WTC11 (cell line): ENCODE measurements around the gene ZNF256. TPM values are rescaled to one million over a fixed set of nuclear protein-coding genes. Genes with fewer than 3 reads are reported as not detected.

ENCODE experiments used
- ATAC-seq: fragments of 200-7000 bp; cut with Tn5 transposase; 2 replicates; pipeline ENCODE4 v1.10.0; 2021; ENCODE audit warnings: mild to moderate bottlenecking, moderate library complexity
- CTCF ChIA-PET: fragments of 300-600 bp; sonication (Branson Sonifier 250); formaldehyde crosslinking; loops from one replicate; lab custom pipeline; 2021; ENCODE audit warnings: antibody characterized with exemption; lab: Charles Lee
- POLR2A ChIA-PET: fragments of 350-600 bp; sonication (Branson Sonifier 250); formaldehyde crosslinking; loops from one replicate; lab custom pipeline; 2021; ENCODE audit warnings: antibody characterized with exemption; lab: Charles Lee
- DNase-seq: peaks from one replicate; pipeline ENCODE4 v3.0.0; 2021; ENCODE audit warnings: low spot score
- H3K27ac Mint-ChIP-seq: 2 replicates; pipeline ENCODE4 v1.8.0; 2021; ENCODE audit warnings: mixed read lengths
- H3K27me3 Mint-ChIP-seq: 2 replicates; pipeline ENCODE4 v1.8.0; 2021; ENCODE audit warnings: low read depth, mild to moderate bottlenecking, moderate library complexity, mixed read lengths
- H3K36me3 Mint-ChIP-seq: 2 replicates; pipeline ENCODE4 v1.8.0; 2021; ENCODE audit warnings: mixed read lengths
- H3K4me1 Mint-ChIP-seq: 2 replicates; pipeline ENCODE4 v1.8.0; 2022; ENCODE audit warnings: mixed read lengths
- H3K4me3 Mint-ChIP-seq: 2 replicates; pipeline ENCODE4 v1.8.0; 2021; ENCODE audit warnings: mild to moderate bottlenecking, moderate library complexity, mixed read lengths
- H3K9me3 Mint-ChIP-seq: 2 replicates; pipeline ENCODE4 v1.8.0; 2021; ENCODE audit warnings: mixed read lengths
- AR ChIP-seq: fragments of 250-450 bp; sonication (Bioruptor Pico); IDR thresholded peaks from 2 replicates; pipeline ENCODE4 v1.9.0; 2021; ENCODE audit warnings: mild to moderate bottlenecking
- ATF2 ChIP-seq: sonication (generic); formaldehyde crosslinking; IDR thresholded peaks from 2 replicates; pipeline ENCODE4 v1.8.1; 2022; ENCODE audit warnings: low read depth, missing genetic modification reagents, borderline replicate concordance
- ATF6 ChIP-seq: sonication (generic); formaldehyde crosslinking; IDR thresholded peaks from 2 replicates; pipeline ENCODE4 v1.8.1; 2023; ENCODE audit warnings: mild to moderate bottlenecking, missing genetic modification reagents
- CBFB ChIP-seq: sonication (generic); formaldehyde crosslinking; IDR thresholded peaks from 2 replicates; pipeline ENCODE4 v1.8.1; 2022; ENCODE audit warnings: mild to moderate bottlenecking, low read depth, missing genetic modification reagents
- CREB1 ChIP-seq: sonication (generic); formaldehyde crosslinking; IDR thresholded peaks from 2 replicates; pipeline ENCODE4 v1.8.0; 2023; ENCODE audit warnings: mild to moderate bottlenecking, missing genetic modification reagents
- ELF4 ChIP-seq: sonication (generic); formaldehyde crosslinking; IDR thresholded peaks from 2 replicates; pipeline ENCODE4 v1.8.1; 2022; ENCODE audit warnings: low read depth, mild to moderate bottlenecking, moderate library complexity, missing genetic modification reagents
- EMX1 ChIP-seq: fragments of 250-450 bp; sonication (Bioruptor Pico); IDR thresholded peaks from 2 replicates; pipeline ENCODE4 v1.8.0; 2021; ENCODE audit warnings: mild to moderate bottlenecking
- ETV6 ChIP-seq: sonication (generic); formaldehyde crosslinking; IDR thresholded peaks from 2 replicates; pipeline ENCODE4 v1.8.1; 2022; ENCODE audit warnings: mild to moderate bottlenecking, missing genetic modification reagents
- FOXP1 ChIP-seq: sonication (generic); formaldehyde crosslinking; IDR thresholded peaks from 2 replicates; pipeline ENCODE4 v1.8.0; 2022; ENCODE audit warnings: missing genetic modification reagents, mild to moderate bottlenecking, moderate library complexity, borderline replicate concordance
- GABPB1 ChIP-seq: sonication (generic); formaldehyde crosslinking; IDR thresholded peaks from 2 replicates; pipeline ENCODE4 v1.8.1; 2023; ENCODE audit warnings: mild to moderate bottlenecking, missing genetic modification reagents
- GRHL2 ChIP-seq: fragments of 250-450 bp; sonication (Bioruptor Pico); IDR thresholded peaks from 2 replicates; pipeline ENCODE4 v1.8.0; 2022; ENCODE audit warnings: mild to moderate bottlenecking, moderate library complexity; ENCODE audit not compliant: insufficient replicate concordance, severe bottlenecking
- GTF2I ChIP-seq: fragments of 250-450 bp; sonication (Bioruptor Pico); conservative IDR thresholded peaks from 2 replicates; pipeline ENCODE4 v1.4.0; 2021; ENCODE audit warnings: mild to moderate bottlenecking
- HMGA2 ChIP-seq: fragments of 250-450 bp; sonication (Bioruptor Pico); IDR thresholded peaks from 2 replicates; pipeline ENCODE4 v1.4.0; 2021; ENCODE audit warnings: mild to moderate bottlenecking, moderate library complexity
- HMGXB4 ChIP-seq: sonication (generic); formaldehyde crosslinking; IDR thresholded peaks from 2 replicates; pipeline ENCODE4 v1.8.1; 2023; ENCODE audit warnings: mild to moderate bottlenecking, moderate library complexity, missing genetic modification reagents
- JAZF1 ChIP-seq: fragments of 250-450 bp; sonication (Bioruptor Pico); IDR thresholded peaks from 2 replicates; pipeline ENCODE4 v1.9.0; 2021; ENCODE audit warnings: moderate library complexity, mild to moderate bottlenecking, inconsistent platforms
- JUN ChIP-seq: sonication (generic); formaldehyde crosslinking; IDR thresholded peaks from 2 replicates; pipeline ENCODE4 v1.8.0; 2023; ENCODE audit warnings: mild to moderate bottlenecking, missing genetic modification reagents
- MAX ChIP-seq: sonication (generic); formaldehyde crosslinking; IDR thresholded peaks from 2 replicates; pipeline ENCODE4 v1.8.0; 2022; ENCODE audit warnings: mild to moderate bottlenecking, missing genetic modification reagents
- MLX ChIP-seq: sonication (generic); formaldehyde crosslinking; IDR thresholded peaks from 2 replicates; pipeline ENCODE4 v1.8.1; 2023; ENCODE audit warnings: mild to moderate bottlenecking, missing genetic modification reagents, moderate library complexity
- MXD4 ChIP-seq: fragments of 250-450 bp; sonication (Bioruptor Pico); IDR thresholded peaks from 2 replicates; pipeline ENCODE4 v1.8.0; 2021; ENCODE audit warnings: mild to moderate bottlenecking, moderate library complexity, borderline replicate concordance
- NR1H2 ChIP-seq: sonication (generic); formaldehyde crosslinking; IDR thresholded peaks from 2 replicates; pipeline ENCODE4 v1.9.0; 2021; ENCODE audit warnings: mild to moderate bottlenecking, moderate library complexity, missing genetic modification reagents
- SOX15 ChIP-seq: fragments of 250-450 bp; sonication (Bioruptor Pico); IDR thresholded peaks from 2 replicates; pipeline ENCODE4 v1.9.0; 2021; ENCODE audit warnings: mild to moderate bottlenecking
- ZBTB43 ChIP-seq: sonication (generic); formaldehyde crosslinking; IDR thresholded peaks from 2 replicates; pipeline ENCODE4 v1.8.1; 2023; ENCODE audit warnings: mild to moderate bottlenecking, missing genetic modification reagents
- ZNF138 ChIP-seq: sonication (generic); formaldehyde crosslinking; conservative IDR thresholded peaks from 2 replicates; pipeline ENCODE4 v1.8.1; 2022; ENCODE audit warnings: mild to moderate bottlenecking, moderate library complexity, missing genetic modification reagents
- ZNF416 ChIP-seq: fragments of 250-450 bp; sonication (Bioruptor Pico); IDR thresholded peaks from 2 replicates; pipeline ENCODE4 v1.9.0; 2021; ENCODE audit warnings: mild to moderate bottlenecking, inconsistent platforms
- ZNF671 ChIP-seq: fragments of 250-450 bp; sonication (Bioruptor Pico); IDR thresholded peaks from 2 replicates; pipeline ENCODE4 v1.8.0; 2021; ENCODE audit warnings: mild to moderate bottlenecking
- total RNA-seq: library from RNA; stranded (reverse); gene quantifications from 3 replicates; pipeline ENCODE4 v1.2.3, GENCODE V29; 2021

ZNF256 gene
- total RNA-seq, 1 experiment from 2014 or later, result 17.9 TPM

GRCh38 chr19:57934820-57935665 lies 12.5 kb downstream of the ZNF256 start, which contains the start of gene ZNF418:
Gene ZNF418, minus strand, starts transcription at chr19:57935402. Its CDS starts 1,580 bp downstream, at chr19:57933822.
- peaks cover 52% of the 10 kb centered on the region for H3K36me3 Mint-ChIP-seq
- ChIA-PET CTCF (interaction anchor here (0.6 to 1.2 kb wide), 9 partner anchors 13 to 223 kb away, joined by 3 to 4 read pairs (median 3); partner anchors contain the start of gene ZNF417), POLR2A (interaction anchor here (0.5 to 1.8 kb wide), 11 partner anchors 18 to 321 kb away, joined by 3 to 13 read pairs (median 3); partner anchors contain the start of genes ZNF134, ZNF135, ZNF417 and ZNF586)
- H3K27me3 Mint-ChIP-seq, result no peaks in the 10 kb centered on the region
- peak within 1 kb of the TSS; percentile 98 for H3K27ac Mint-ChIP-seq
- H3K4me3 Mint-ChIP-seq, result peak within 1 kb of the TSS; percentile 100
- peak; percentile 71 for DNase-seq
- peaks cover 14% of the 10 kb centered on the region for H3K4me1 Mint-ChIP-seq
- peaks cover 2% of the 10 kb centered on the region for H3K9me3 Mint-ChIP-seq
- peak; percentile 99 for ATAC-seq
- TF ChIP-seq ZNF671 (no peak), ELF4 (no peak), ATF2 (CRISPR knock-in tag) (no peak), ATF6 (CRISPR knock-in tag) (no peak), MAX (CRISPR knock-in tag) (0 out of 2 replicates have a peak, but pooled peaks have one; percentile 26), EMX1 (CRISPR knock-in tag) (no peak), HMGXB4 (peak; percentile 71), MXD4 (CRISPR knock-in tag) (no peak), GABPB1 (CRISPR knock-in tag) (no peak), ZBTB43 (0 out of 2 replicates have a peak, but pooled peaks have one; percentile 62), HMGA2 (no peak), MLX (no peak), NR1H2 (CRISPR knock-in tag) (no peak), FOXP1 (CRISPR knock-in tag) (peak; percentile 83; the same call in 1 of the 2 replicates), JAZF1 (no peak), GTF2I (no peak), ZNF138 (CRISPR knock-in tag) (no peak), CREB1 (no peak), CBFB (CRISPR knock-in tag) (no peak), ZNF416 (CRISPR knock-in tag) (peak; percentile 78; the same call in 1 of the 2 replicates), AR (CRISPR knock-in tag) (no peak), SOX15 (CRISPR knock-in tag) (no peak), ETV6 (CRISPR knock-in tag) (no peak), JUN (CRISPR knock-in tag) (no peak), GRHL2 (CRISPR knock-in tag) (no peak)
